Breast epithelium (tissue), 3 donors: Measurements from ENCODE around the gene CIROP.

Experiments
- CTCF ChIP-seq, 3 donors: fragments of 450-650 bp; IDR thresholded peaks; one replicate each; pipeline ENCODE4 v1.5.1; 2016 to 2017; ENCODE audit warnings: antibody characterized with exemption in 3 of 3, mild to moderate bottlenecking in 3 of 3, moderate library complexity in 3 of 3
- POLR2A ChIP-seq: fragments of 450-650 bp; IDR thresholded peaks from one replicate; pipeline ENCODE4 v1.6.1; 2016; ENCODE audit warnings: antibody characterized with exemption, mild to moderate bottlenecking, moderate library complexity

DNA sequence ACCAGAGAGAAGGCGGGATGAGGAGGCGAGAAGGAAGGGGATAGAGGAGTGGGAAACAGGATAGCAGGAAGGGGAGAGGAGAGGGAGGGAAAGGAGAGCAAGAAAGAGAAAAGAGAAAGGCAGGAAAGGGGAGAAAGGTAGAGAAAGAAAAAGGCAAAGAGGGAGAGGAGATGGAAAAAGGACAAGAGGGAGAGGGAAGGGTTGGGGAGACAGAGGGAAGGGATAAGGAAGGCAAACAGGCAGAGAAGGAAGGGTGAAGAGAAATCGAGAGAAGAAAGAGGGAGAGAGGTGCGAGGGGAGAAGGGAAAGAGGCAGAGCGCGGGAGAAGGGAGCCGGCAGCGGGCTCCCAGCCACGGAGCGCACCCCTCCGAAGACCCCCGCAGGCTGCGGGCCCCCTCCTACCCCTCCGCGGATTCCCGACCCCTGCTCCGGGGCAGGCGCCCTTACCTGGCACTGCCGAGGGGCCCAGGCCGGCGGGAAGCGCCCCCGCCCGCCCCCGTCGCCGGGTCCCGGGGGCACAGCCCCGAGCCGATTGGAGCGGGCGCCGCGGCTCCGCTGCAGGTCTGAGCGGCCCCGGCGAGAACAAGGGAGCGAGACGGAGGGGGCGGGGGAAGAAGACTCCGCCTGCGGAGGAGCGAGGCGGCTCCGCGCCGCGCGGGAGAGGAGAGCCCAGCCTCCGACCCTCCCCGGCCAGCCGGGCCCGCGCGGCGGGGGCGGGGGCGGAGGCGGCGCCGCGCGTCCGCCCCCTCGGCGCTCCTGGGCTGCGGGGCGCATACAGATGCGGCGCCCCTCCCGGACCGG lies 47.6 kb downstream of the CIROP start, which contains the start of gene CDH24:
- TF ChIP-seq CTCF (IDR thresholded peaks at IDR 0.05) (no peak), POLR2A (no peak)
